Kidney (tissue), 14 donors: ENCODE data around the gene KCNH5. TPM values are rescaled to one million over a fixed set of nuclear protein-coding genes. Genes with fewer than 3 reads are reported as not detected.

Experiments
- DNase-seq, 5 donors: peaks; one replicate each; pipeline ENCODE4 v3.0.0-alpha.2; 2013 to 2020
- FAIRE-seq: peaks from 2 replicates; lab custom pipeline; 2012; peaks lifted over from hg19 to GRCh38; lab: Jason Lieb, UNC
- H3K27ac ChIP-seq, 2 donors: one replicate each; pipeline ENCODE4 v1.7.0; 2013; ENCODE audit warnings: low read depth in 2 of 2, low read length in 2 of 2, inconsistent platforms in 1 of 2
- H3K27me3 ChIP-seq: one replicate; pipeline ENCODE4 v1.7.1; 2013; ENCODE audit warnings: low read length, inconsistent platforms; ENCODE audit not compliant: control insufficient read depth, insufficient read depth
- H3K36me3 ChIP-seq, 3 donors: one replicate each; pipeline versions ENCODE4 v1.7.0 to v1.7.1; 2013; ENCODE audit warnings: low read length in 3 of 3, control low read depth in 1 of 3, inconsistent platforms in 1 of 3; ENCODE audit not compliant: insufficient read depth in 3 of 3, control insufficient read depth in 2 of 3
- H3K4me1 ChIP-seq, 3 donors: one replicate each; pipeline versions ENCODE4 v1.7.0 to v1.7.1; 2013; ENCODE audit warnings: low read length in 3 of 3, inconsistent platforms in 1 of 3, low read depth in 1 of 3; ENCODE audit not compliant: control insufficient read depth in 2 of 3, insufficient read depth in 2 of 3
- H3K4me3 ChIP-seq, 3 donors: one replicate each; pipeline versions ENCODE4 v1.7.0 to v1.8.1; 2013; ENCODE audit warnings: low read length in 3 of 3, control low read depth in 1 of 3, inconsistent platforms in 1 of 3
- H3K9ac ChIP-seq, 3 donors: one replicate each; pipeline versions ENCODE4 v1.7.0 to v1.7.1; 2013; ENCODE audit warnings: low read length in 3 of 3, control low read depth in 1 of 3, inconsistent platforms in 1 of 3
- H3K9me3 ChIP-seq, 3 donors: one replicate each; pipeline versions ENCODE4 v1.7.0 to v1.7.1; 2013; ENCODE audit warnings: low read length in 3 of 3, control low read depth in 1 of 3, inconsistent platforms in 1 of 3; ENCODE audit not compliant: control insufficient read depth in 2 of 3, insufficient read depth in 1 of 3
- CTCF ChIP-seq: IDR thresholded peaks from 3 replicates; pipeline ENCODE4 v1.5.1; 2012; ENCODE audit warnings: mild to moderate bottlenecking, moderate library complexity, borderline replicate concordance; ENCODE audit not compliant: insufficient read depth; ENCODE audit errors: extremely low read depth
- intact Hi-C: fragments of 100-400 bp; cut with DNase I; formaldehyde crosslinking; loops from one replicate; pipeline ENCODE4 v1.11.1; 2022
- polyA plus RNA-seq: library from polyadenylated mRNA; stranded (reverse); fragments of 350-450 nt; fragmentation: Illumina TruSeq; extraction: RNeasy Lipid Tissue Mini Kit (QIAGEN cat#74804); gene quantifications from one replicate; pipeline ENCODE4 v1.2.3, GENCODE V29; 2014; ENCODE audit warnings: low read depth, low replicate concordance; ENCODE audit not compliant: insufficient read depth
- total RNA-seq: library from RNA; stranded (reverse); fragmentation: NEBNext Ultra II Directional; extraction: Animal tissue kit (Norgen Biotek cat#: 25700); gene quantifications from one replicate; pipeline ENCODE4 v1.2.1, GENCODE V29; 2021
- donor health status: control.
- donor health status: control.
- donor health status: control.
- donor health status: control.
- donor health status: control.
- donor health status: DM: yes; HTN: yes; CAD: no.
- donor health status: Normal renal cell carcinoma (clear cell type).

Gene KCNH5
- total and polyA plus RNA-seq, 2 donors from 2014 or later, result not detected

- Histone ChIP-seq H3K4me1 (no peaks in the 10 kb centered on the region), H3K27me3 (no peaks in the 10 kb centered on the region), H3K27ac (no peak overlapping the region), H3K4me3 (no peak overlapping the region), H3K9ac (no peak overlapping the region), H3K36me3 (no peaks in the 10 kb centered on the region), H3K9me3 (no peaks in the 10 kb centered on the region)
- TF ChIP-seq CTCF, result no peak
- FAIRE-seq (no peak), DNase-seq (no peak)
- intact Hi-C loops, result no loop called here
These were observed 372.1 kb downstream of the KCNH5 start for GRCh38 chr14:62673014-62673755.

GRCh38 chr14:62670526-62670925 is 374.7 kb downstream of the KCNH5 start:
- TF ChIP-seq CTCF, result no peak
- DNase-seq (no peak), FAIRE-seq (no peak)
- H3K4me3 ChIP-seq, result no peak overlapping the region
- intact Hi-C loops, result no loop called here
- H3K27me3 ChIP-seq, result no peaks in the 10 kb centered on the region
- no peaks in the 10 kb centered on the region for H3K4me1 ChIP-seq
- H3K9ac ChIP-seq, result no peak overlapping the region
- H3K9me3 ChIP-seq, result no peaks in the 10 kb centered on the region
- H3K36me3 ChIP-seq, result no peaks in the 10 kb centered on the region
- no peak overlapping the region for H3K27ac ChIP-seq

GRCh38 chr14:62667421-62667914 is 377.8 kb downstream of the KCNH5 start:
- DNase-seq, result no peak
- FAIRE-seq, result no peak

More at GRCh38 chr14:62667421-62667914, 377.8 kb downstream of the KCNH5 start:
- no peak for TF ChIP-seq CTCF
- H3K36me3 ChIP-seq, result no peaks in the 10 kb centered on the region
- no peak overlapping the region for H3K27ac ChIP-seq
- intact Hi-C loops, result no loop called here
- no peak overlapping the region for H3K9ac ChIP-seq
- H3K9me3 ChIP-seq, result no peaks in the 10 kb centered on the region
- H3K4me1 ChIP-seq, result no peaks in the 10 kb centered on the region
- no peak overlapping the region for H3K4me3 ChIP-seq
- H3K27me3 ChIP-seq, result no peaks in the 10 kb centered on the region
